Retina (tissue), 1 donor: ENCODE data around the gene CDH22.

Experiments used
- DNase-seq: peaks from one replicate; pipeline ENCODE4 v3.0.0-alpha.2; 2016

Gene CDH22

GRCh38 chr20:46342451-46343347 lies 34.4 kb upstream of the CDH22 start:
- DNase-seq = no peak

DNA sequence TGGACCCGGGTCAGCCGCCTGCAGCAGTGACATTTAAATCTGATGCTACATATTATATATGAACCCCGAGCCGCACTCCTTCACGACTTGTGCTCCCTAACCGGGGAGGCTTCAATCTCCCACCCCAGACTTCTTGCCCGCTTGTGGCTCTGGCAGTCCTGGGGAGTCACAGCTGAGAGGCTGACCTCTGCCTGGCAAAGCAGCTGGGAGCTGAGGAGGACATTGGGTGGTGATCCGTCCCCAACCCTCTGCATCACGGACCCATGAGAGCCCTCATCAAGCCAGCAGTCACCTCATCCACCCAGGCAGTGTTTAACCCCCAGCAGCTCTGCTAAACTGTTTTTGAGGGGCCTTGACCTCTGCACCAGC lies 33.7 kb upstream of the CDH22 start:
- no peak for DNase-seq

DNA sequence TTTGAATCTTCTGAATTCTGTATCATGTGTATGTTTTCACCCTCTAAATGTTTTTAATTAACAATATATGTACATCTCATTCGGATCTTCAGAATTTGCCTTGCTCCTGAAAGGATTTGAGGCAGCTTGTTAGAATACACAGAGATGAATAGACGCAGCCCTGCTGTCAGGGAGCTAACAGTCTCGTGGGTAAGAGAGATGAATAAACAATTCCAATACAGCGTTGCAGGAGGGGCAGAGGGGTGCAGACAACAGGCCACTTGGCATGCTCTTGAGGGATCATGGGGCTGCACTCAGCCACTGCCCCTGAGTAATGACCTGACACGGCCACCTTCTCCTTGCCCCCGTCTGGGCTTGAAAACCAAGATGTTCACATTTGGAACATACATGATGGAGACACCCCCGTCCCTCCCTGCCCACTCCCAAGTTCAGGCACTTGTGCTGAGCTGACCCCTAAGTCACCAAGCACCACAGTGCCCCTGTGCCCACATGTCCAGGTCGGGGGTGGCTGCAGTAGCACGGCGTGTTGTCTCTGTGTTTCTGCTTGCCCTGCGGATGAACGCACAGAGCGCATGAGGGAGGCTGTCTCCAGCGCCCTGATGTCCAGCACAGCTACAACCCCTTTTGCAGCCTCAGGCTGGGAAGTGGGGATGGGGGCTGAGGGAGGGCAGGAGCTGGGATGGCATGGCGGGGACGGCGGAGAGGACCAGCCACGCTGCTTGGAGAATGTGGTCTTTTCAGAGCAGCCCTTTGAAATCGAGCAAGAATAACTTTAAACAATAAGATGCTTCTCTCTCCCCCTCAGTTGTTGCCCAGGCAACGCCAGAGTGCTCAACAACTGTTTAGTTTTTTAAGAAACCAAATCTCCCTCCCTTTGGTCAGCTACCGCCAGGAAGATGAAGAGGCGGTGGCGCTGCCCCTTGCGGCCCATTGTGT lies 33.0 kb upstream of the CDH22 start:
- peak; percentile 68 for DNase-seq

DNA sequence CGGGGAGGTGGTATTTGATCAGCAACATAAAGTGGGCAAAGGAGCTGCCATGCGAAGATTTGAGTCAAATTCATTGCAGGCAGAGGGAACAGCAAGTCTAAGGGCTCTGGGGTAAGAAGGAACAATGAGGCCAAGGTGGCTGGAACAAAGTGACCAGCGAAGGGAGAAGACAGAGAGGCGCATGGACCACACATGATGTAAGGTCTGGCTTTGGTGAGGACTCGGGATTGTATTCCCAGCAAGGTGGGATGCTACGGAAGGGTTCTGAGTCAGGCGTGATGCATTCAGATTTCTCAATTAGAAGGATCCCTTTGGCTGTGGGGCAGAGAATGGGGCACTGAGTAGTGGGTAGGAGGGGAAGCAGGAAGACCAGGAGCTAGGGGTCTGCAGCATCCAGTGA lies 30.7 kb upstream of the CDH22 start:
- no peak for DNase-seq

GRCh38 chr20:46336735-46337134 lies 28.4 kb upstream of the CDH22 start:
- DNase-seq = no peak

GRCh38 chr20:46334303-46334904 lies 26.1 kb upstream of the CDH22 start:
- no peak for DNase-seq

- no peak for DNase-seq
These were observed 25.1 kb upstream of the CDH22 start for GRCh38 chr20:46333161-46333991.

DNA sequence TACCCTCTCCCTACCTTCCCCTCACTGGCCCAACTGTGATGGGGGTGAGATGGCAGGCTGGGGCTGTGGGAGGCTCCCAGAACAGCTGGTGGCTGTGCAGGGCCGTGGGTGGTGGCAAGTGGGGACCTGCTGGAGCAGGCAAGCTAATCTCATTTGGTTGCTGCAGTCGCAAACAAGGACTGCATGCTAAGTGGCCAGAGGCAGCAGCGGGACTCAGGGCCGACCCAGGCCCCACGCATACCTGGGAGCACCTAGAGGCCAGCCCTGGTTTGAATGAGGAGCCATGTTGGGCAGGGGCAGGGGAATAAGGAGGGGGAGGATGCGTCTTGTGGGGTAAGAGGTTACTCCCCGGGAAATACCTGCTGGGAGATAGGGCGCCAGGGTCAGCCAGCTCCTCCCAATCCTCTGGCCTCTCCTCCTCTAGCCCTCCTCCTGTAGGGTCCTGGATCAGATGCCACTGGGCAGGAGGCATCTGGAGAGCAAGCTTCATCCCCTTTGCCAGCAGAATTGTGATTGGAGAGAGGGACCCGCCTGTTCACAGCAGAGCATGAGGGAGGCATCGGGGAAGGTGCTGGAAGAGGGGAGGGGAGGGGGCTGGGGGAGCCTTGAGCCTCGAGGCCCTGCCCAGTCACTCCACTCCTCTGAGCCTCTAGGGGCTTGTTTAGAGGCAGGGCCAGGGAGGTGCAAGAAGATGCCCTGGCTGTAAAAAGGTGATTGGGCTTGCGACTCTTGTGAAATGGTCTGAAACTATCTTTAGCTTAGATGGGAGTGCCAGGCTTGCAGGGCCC lies 24.3 kb upstream of the CDH22 start:
- no peak for DNase-seq

DNA sequence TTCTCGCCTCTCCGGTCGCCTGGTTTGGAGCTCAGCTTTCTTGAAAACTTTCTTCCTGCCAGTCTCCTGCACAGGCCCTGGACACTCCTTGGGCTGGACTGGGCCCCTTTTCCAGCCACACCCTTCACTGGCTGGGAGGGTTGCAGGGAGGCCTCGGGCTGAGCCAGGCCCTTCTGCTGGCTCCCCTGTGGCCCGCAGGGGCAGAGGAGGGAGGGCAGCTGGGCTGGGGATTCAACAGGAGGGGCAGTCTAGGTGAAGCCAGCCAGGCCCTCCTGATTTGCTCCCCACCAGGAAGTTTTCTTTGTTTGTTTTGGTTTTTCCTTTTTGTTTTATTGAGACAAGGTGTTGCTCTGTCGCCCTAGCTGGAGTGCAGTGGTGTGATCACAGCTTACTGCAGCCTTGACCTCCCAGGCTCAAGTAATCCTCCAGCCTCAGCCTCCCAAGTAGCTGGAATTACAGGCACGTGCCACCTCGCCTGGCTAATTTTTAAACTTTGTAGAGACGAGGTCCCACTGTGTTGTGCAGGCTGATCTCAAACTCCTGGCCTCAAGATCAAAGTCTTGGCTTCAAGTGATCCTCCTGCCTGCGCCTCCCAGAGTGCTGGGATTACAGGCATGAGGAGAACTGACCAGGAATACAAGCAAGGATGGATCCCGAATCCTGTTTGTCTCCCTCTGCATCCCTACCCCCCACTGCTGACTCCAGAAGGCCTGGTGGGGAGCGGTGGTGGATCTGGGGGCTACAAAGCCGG lies 23.5 kb upstream of the CDH22 start:
- no peak for DNase-seq

DNA sequence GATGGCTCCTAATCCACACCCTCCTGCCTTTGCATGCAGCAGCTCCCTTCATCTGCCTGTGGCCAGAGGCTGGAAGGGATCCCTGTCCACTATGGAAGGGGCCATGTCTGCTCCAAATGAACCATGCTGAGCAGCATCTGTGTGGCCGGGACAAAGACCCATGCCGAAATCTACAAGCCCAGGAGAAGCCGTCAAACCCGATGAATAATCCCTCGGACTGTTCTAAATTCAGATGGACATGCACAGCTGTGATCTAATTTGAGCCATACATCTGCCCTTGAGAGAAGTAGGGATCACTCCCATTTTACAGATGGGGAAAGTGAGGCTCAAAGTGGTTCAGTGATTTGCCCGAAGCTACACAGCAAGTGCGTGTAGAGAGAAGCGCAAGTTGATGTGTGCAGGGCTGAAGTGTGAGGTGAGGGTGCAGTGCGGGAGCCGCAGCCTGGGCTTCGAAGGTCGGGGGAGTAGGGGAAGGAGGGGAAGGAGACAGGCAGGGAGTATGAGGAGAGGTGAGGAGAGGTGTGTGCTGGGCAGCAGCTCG lies 22.6 kb upstream of the CDH22 start:
- no peak for DNase-seq

- no peak for DNase-seq
These were observed 21.9 kb upstream of the CDH22 start for GRCh38 chr20:46330072-46330763.

GRCh38 chr20:46328200-46328882 lies 20.0 kb upstream of the CDH22 start:
- no peak for DNase-seq

DNA sequence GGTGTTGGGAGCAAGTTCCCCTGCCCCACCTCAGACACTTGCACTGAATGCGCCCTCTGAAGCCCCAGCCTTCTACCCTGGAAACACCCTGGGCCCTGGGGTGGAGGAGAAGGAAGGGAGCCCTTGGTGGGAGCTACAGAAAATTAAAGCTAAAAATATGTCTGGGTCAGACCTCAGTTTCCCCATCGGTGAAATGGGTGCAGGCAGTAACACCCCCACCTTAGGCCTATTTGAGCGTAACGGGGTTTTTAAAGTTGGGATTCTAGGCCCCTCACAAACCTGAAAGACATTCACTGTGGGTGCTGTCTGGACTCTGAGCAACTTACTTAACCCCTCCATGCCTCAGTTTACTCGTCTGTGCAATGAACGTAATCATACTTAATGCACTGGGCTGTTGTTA lies 19.3 kb upstream of the CDH22 start:
- no peak for DNase-seq

DNA sequence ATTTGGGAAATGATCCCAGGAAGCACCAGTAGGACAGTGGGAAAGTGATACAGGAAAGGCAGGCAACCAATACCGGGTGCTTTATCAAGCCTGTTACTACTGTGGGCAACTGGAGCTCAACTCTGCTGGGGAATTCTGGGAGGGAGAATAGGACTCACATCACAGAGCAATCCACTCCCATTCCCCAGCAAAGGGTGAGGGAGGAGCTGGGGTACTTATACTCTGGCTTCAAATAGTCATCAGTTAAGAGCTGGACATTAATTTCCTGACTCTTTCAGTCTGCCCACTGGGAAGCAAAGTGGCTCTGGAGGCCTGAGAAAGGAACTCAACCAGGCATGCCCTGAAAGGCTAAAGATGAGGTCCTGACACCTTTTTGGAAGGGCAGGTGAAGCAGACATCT lies 17.5 kb upstream of the CDH22 start:
- no peak for DNase-seq

DNA sequence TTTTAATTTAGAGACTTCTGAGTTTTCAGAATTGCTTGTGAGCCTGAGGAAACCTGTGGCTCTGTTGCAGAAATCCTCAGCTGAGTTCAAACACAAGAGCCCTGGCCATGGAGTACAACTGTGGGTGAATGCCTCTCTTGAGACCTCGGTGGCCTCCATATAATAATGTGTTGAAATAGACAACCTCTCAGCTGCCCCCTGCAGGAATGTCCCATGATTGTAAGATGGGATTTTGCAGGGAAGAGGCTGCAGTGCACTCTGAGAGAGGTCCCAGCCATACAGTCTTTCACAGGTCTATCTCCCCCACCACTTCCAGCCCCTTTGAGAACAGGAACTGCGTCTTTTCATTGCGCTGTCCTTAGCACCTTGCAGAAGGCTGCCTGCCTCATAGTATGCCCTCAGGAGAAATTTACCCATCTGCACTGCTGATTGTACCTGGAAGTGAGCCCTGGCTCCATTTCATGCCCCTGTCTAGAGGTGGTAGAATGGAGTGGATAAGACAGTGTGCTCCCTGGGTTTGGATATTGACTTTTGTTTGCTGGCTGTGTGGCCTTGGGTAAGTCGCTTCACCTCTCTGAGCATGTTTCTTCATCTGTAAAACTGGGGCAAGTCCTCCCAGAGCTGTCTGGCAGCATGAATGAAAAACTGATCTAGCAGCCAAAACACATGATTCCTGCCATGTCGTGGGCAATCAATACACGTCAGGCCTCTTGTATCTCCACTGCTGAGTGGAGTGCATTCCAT lies 16.8 kb upstream of the CDH22 start:
- no peak for DNase-seq

DNA sequence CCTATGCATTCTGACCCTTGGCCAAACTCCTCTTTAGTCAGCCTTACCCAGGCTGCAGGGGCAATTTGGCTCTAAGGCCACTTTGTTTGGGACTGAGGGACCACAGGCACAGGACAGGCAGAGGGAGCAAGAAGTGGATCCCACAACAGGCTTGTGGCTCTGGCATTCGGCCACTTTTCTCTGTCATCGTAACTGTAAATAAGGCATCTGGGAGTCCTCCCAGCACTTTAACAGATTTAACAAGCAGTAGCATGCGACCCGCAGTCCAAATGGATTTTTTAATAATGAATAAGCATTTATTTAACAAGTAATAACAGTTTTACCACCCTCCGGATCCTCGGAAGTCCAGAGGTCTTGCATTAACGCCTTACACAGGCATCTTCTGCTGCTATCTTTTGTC lies 16.1 kb upstream of the CDH22 start:
- DNase-seq = no peak

GRCh38 chr20:46323557-46323956 lies 15.3 kb upstream of the CDH22 start:
- DNase-seq = no peak

GRCh38 chr20:46322641-46323040 lies 14.3 kb upstream of the CDH22 start:
- DNase-seq = no peak
